ENCODE measurements around the gene ATP5F1A.

GRCh38 chr18:46037512-46038305 is 60.4 kb downstream of the ATP5F1A start:
- TF ChIP-seq CTCF (conservative IDR thresholded peaks at IDR 0.05; ENCODE audit: low read depth, low read length), result no peak
- TF ChIP-seq EZH2 (IDR thresholded peaks at IDR 0.05; ENCODE audit: borderline replicate concordance, low read depth, low read length, poor library complexity, severe bottlenecking), result no peak

All from A673 (cell line).